Calu3 (cell line): ENCODE data around the gene MTTP. TPM values are rescaled to one million over a fixed set of nuclear protein-coding genes. Genes with fewer than 3 reads are reported as not detected.

ENCODE experiments used
- BruUV-seq: library from RNA; stranded (reverse); fragments of 400-500 nt; replicated peaks from 2 replicates; lab custom pipeline; 2021; lab: Mats Ljungman, UMichigan
- CTCF ChIA-PET: fragments of 300-600 bp; sonication (Branson Sonifier 250); formaldehyde crosslinking; loops from one replicate; lab custom pipeline; 2022; ENCODE audit warnings: antibody characterized with exemption; lab: Charles Lee
- DNase-seq: peaks from one replicate; pipeline ENCODE4 v3.0.0; 2022
- H3K27ac Mint-ChIP-seq: one replicate; pipeline ENCODE4 v1.8.0; 2022; ENCODE audit warnings: mixed read lengths; ENCODE audit not compliant: unreplicated experiment
- H3K27me3 Mint-ChIP-seq: one replicate; pipeline ENCODE4 v1.8.0; 2022; ENCODE audit warnings: mixed read lengths; ENCODE audit not compliant: unreplicated experiment
- H3K36me3 Mint-ChIP-seq: one replicate; pipeline ENCODE4 v1.8.0; 2022; ENCODE audit warnings: mild to moderate bottlenecking, moderate library complexity, mixed read lengths; ENCODE audit not compliant: insufficient read depth, unreplicated experiment
- H3K4me1 Mint-ChIP-seq: one replicate; pipeline ENCODE4 v1.8.0; 2022; ENCODE audit warnings: mild to moderate bottlenecking, low read depth, mixed read lengths; ENCODE audit not compliant: unreplicated experiment
- H3K4me3 Mint-ChIP-seq: one replicate; pipeline ENCODE4 v1.8.0; 2022; ENCODE audit warnings: mild to moderate bottlenecking, low read depth, moderate library complexity, mixed read lengths; ENCODE audit not compliant: unreplicated experiment
- H3K9me3 Mint-ChIP-seq: one replicate; pipeline ENCODE4 v1.8.0; 2022; ENCODE audit warnings: low read depth, mixed read lengths; ENCODE audit not compliant: unreplicated experiment
- intact Hi-C: fragments of 100-400 bp; cut with micrococcal nuclease; formaldehyde crosslinking; loops from one replicate; pipeline ENCODE4 v1.10.0; 2022; ENCODE audit not compliant: unreplicated experiment
- total RNA-seq: library from RNA; stranded (reverse); gene quantifications from 2 replicates; pipeline ENCODE4 v1.2.3, GENCODE V29; 2022
- TF ChIP-seq, protein P1 (sequence below): fragments of 200-600 bp; IDR thresholded peaks from one replicate; pipeline ENCODE4 v1.8.0; 2022; ENCODE audit warnings: antibody characterized with exemption; ENCODE audit not compliant: unreplicated experiment

MTTP gene
- total RNA-seq, 1 experiment from 2014 or later: not detected

GRCh38 chr4:99573735-99574368 lies 772 bp upstream of the MTTP start:
- Mint-ChIP-seq H3K27ac (no peak overlapping the region), H3K27me3 (no peaks in the 10 kb centered on the region), H3K4me3 (no peak overlapping the region), H3K4me1 (no peaks in the 10 kb centered on the region), H3K9me3 (no peaks in the 10 kb centered on the region), H3K36me3 (no peaks in the 10 kb centered on the region)
- no TSS peak for BruUV-seq
- TF ChIP-seq, protein P1, sequence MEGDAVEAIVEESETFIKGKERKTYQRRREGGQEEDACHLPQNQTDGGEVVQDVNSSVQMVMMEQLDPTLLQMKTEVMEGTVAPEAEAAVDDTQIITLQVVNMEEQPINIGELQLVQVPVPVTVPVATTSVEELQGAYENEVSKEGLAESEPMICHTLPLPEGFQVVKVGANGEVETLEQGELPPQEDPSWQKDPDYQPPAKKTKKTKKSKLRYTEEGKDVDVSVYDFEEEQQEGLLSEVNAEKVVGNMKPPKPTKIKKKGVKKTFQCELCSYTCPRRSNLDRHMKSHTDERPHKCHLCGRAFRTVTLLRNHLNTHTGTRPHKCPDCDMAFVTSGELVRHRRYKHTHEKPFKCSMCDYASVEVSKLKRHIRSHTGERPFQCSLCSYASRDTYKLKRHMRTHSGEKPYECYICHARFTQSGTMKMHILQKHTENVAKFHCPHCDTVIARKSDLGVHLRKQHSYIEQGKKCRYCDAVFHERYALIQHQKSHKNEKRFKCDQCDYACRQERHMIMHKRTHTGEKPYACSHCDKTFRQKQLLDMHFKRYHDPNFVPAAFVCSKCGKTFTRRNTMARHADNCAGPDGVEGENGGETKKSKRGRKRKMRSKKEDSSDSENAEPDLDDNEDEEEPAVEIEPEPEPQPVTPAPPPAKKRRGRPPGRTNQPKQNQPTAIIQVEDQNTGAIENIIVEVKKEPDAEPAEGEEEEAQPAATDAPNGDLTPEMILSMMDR: no peak
- CTCF ChIA-PET: no interaction called here
- no peak for DNase-seq
- intact Hi-C loops: no loop called here

GRCh38 chr4:99578714-99579113 lies 4.1 kb downstream of the MTTP start:
- CTCF ChIA-PET: no interaction called here
- H3K4me1 Mint-ChIP-seq: no peaks in the 10 kb centered on the region
- intact Hi-C loops: no loop called here
- BruUV-seq: no TSS peak
- no peak overlapping the region for H3K4me3 Mint-ChIP-seq
- no peaks in the 10 kb centered on the region for H3K9me3 Mint-ChIP-seq
- no peak overlapping the region for H3K27ac Mint-ChIP-seq
- TF ChIP-seq, protein P1: no peak
- H3K27me3 Mint-ChIP-seq: no peaks in the 10 kb centered on the region
- DNase-seq: no peak
- no peaks in the 10 kb centered on the region for H3K36me3 Mint-ChIP-seq

DNA sequence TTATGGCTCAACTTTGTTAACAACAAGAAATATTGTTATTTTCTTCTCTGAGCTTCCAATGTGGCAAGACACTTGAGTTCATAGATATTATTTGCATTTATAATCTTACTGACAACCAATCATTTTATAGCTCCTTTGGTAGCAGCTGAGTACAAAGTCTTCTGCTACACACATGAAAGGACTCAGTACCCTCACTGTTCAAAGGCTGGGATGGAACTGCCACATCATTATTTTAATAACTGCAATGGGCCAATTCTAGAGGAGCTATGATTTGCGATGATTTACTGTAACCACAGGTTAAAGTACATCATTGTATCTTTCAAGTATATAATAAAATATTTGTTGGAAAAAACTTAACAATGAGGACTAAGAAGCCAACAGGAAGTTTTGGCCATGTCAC lies 10.9 kb downstream of the MTTP start:
- no peak for DNase-seq
- BruUV-seq: no TSS peak
- Mint-ChIP-seq H3K36me3 (no peaks in the 10 kb centered on the region), H3K4me3 (no peak overlapping the region), H3K27ac (no peak overlapping the region), H3K9me3 (no peaks in the 10 kb centered on the region), H3K27me3 (no peaks in the 10 kb centered on the region), H3K4me1 (no peaks in the 10 kb centered on the region)
- intact Hi-C loops: no loop called here
- CTCF ChIA-PET: no interaction called here
- TF ChIP-seq, protein P1: no peak

GRCh38 chr4:99586322-99586721 lies 11.7 kb downstream of the MTTP start:
- Mint-ChIP-seq H3K27me3 (no peaks in the 10 kb centered on the region), H3K27ac (no peak overlapping the region), H3K4me1 (no peaks in the 10 kb centered on the region), H3K36me3 (no peaks in the 10 kb centered on the region), H3K4me3 (no peak overlapping the region), H3K9me3 (no peaks in the 10 kb centered on the region)
- intact Hi-C loops: no loop called here
- no peak for DNase-seq
- no TSS peak for BruUV-seq
- TF ChIP-seq, protein P1: no peak
- CTCF ChIA-PET: no interaction called here
